ENCODE measurements around the gene CDC6.
"Not testable (repeated sequence)": the region's sequence is repeated elsewhere in the genome, so short reads cannot be mapped to it uniquely, and the experiment has no call there.

CDC6 gene

DNA sequence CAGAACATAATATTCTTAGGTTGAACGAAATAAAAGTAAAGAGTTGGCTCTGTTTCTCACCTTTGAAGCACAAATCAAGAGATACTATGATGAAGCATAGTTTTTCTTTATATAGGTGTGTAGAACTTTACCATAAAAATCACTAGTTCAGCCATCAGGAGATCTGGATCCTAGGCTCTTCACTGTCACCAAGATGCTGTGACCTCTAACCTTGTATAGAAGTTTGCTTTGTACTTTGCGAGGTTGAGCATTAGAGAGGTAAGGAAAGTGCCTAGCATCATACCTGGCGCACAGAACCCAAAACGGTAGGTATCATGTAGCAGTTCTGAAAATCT, 553 bp upstream of the CDC6 start:
- DNase-seq (ENCODE audit: low read depth in 2 of 2): no peak

DNA sequence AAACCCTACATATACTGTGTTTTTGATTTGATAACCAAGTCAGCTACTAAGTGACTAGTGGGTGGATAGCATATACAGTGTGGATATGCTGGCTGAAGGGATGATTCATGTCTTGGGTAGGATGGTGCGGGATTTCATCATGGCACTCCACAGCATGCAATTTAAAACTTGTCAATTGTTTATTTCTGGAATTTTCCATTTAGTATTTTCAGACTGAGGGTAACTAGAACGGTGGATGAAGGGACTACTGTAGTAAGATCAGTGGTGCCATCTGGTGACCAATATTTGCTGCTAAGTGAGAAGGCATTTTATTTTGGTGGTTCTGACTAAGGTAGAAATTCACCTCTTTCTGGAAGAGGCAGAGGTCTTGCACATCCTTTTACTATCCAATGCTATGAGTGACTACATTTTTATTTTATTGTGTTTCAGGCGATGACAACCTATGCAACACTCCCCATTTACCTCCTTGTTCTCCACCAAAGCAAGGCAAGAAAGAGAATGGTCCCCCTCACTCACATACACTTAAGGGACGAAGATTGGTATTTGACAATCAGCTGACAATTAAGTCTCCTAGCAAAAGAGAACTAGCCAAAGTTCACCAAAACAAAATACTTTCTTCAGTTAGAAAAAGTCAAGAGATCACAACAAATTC, 3.1 kb downstream of the CDC6 start:
- no peak for DNase-seq (ENCODE audit: low read depth in 2 of 2)

DNA sequence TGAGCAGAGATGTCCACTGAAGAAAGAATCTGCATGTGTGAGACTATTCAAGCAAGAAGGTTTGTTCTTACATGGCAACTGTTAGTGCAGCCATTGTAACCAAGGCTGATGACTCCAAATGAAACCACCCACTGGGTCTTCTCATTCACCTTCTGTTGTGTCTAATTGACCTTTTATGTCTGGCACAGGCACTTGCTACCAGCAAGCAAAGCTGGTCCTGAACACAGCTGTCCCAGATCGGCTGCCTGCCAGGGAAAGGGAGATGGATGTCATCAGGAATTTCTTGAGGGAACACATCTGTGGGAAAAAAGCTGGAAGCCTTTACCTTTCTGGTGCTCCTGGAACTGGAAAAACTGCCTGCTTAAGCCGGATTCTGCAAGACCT, 3.6 kb downstream of the CDC6 start:
- no peak for DNase-seq (ENCODE audit: low read depth in 2 of 2)

DNA sequence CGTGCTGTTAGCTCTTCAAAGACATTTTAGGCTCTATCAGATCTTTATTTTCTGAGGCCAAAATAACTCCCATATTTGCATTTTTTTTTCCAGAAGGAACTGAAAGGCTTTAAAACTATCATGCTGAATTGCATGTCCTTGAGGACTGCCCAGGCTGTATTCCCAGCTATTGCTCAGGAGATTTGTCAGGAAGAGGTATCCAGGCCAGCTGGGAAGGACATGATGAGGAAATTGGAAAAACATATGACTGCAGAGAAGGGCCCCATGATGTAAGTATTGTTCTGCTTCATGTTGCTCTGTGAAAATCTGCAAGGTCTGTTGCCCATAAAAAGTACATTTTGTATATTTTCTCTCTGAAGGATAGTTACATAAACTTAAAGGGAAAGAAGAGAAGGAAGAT, 5.7 kb downstream of the CDC6 start:
- no peak for DNase-seq (ENCODE audit: low read depth in 2 of 2)

DNA sequence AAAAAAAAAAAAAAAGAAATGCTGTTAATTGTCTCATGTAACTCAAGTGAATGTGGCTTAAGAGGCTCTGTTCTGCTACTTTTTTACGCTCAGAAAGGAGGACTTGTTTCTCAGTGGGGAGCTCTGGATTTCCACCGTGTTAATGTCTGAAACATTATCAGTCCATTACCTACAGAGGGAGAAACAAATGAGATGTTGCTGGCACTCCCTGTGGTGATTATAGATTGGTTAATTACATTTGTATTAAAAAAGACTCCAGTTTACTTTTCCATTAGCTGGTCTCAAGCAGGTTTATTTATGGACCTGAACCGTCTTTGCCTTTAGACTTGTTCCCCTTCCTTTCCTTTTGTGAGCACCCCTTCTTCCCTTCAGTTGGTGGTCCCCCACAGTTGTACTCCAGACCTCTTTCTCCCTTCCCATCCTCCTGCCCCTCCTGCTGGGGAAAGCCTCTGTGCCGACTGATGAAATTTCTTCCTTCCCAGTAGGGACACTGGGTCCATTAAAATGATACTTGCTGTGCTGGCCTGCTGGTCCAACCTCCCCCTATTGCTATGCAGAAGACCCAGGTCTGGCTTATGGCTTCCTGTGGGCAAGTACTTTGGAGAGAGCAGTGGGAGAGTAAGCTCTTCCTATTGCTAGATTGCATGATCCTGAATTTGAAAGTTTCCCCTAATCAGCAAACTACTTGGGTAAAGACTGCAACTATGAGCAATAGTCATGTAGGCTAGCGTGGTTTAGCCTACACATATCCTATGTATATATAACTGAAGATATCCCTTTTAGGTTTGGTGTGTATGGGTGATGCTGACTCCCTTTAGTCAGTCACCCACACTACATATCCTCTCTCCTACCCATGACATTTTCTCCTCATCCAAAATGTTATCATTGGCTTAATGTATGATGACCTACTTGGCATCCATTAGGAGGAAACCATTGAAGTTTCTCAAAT, 8.1 kb downstream of the CDC6 start:
- DNase-seq (ENCODE audit: low read depth in 2 of 2): no peak

DNA sequence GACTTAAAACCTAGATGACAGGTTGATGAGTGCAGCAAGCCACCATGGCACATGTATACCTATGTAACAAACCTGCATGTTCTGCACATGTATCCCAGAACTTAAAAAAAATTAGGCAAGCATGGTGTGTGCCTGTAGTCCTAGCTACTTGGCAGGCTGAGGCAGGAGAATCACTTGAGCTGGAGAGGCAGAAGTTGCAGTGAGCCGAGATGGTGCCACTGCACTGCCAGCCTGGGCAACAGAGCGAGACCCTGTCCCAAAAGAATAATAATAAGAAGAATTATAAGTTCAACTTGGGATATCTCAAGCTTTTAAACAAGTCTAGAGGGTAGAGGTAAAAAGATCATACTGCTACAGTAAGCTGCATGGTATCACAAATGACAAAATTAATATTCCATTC, 9.8 kb downstream of the CDC6 start:
- no peak for DNase-seq (ENCODE audit: low read depth in 2 of 2)

DNA sequence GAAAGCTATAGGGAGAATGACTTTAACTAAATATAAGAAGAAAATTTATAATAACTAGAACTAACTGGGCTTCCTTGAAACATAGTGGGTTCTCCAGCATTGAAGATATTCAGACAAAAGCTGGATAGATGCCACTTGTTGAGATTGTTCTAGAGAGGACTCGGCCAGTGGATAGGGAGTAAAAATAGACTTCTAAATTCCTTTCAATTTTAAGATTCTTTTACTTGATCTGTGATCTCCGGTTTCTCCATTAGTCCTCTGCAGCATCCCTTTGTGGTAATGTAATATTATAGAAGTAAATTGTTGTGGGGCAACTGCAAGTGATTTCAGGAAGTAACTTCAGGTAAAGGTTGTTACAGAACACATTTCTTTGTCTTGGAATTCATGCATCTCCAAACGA, 11.0 kb downstream of the CDC6 start:
- no peak for DNase-seq (ENCODE audit: low read depth in 2 of 2)

DNA sequence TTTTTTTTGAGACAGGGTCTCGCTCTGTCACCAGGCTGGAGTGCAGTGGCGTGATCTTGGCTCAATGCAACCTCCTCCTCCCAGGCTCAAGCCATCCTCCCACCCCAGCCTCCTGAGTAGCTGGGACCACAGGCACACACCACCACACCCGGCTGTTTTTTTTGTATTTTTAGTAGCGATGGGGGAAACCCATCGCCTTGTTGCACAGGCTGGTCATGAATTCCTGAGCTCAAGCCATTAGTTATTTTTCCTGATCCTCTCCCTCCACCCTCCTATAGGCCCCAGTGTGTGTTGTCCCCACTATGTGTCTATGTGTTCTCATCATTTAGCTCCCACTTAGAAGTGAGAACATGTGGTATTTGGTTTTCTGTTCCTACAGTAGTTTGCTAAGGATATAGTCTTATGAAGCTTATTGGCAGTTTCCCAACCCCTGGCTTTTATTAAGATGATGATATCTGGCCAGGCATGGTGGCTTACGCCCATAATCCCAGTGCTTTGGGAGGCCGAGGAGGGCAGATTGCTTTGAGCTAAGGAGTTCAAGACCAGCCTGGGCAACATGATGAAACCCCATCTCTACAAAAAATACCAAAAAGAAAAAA, 11.6 kb downstream of the CDC6 start:
- DNase-seq (ENCODE audit: low read depth in 2 of 2): not testable (repeated sequence)

DNA sequence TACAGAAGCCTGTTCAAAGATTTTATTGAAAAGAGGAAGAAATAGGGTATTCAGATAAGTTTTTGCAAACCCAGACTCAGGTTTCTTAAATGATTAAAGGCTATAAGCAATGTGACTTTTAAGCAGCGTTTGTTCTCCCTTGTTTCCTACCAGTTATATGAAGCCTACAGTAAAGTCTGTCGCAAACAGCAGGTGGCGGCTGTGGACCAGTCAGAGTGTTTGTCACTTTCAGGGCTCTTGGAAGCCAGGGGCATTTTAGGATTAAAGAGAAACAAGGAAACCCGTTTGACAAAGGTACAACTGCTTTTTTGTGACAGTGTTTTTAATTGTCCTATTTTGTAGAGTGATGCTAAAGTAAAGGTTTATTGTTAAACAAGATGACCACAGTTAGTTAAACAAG, 13.6 kb downstream of the CDC6 start:
- no peak for DNase-seq (ENCODE audit: low read depth in 2 of 2)

DNA sequence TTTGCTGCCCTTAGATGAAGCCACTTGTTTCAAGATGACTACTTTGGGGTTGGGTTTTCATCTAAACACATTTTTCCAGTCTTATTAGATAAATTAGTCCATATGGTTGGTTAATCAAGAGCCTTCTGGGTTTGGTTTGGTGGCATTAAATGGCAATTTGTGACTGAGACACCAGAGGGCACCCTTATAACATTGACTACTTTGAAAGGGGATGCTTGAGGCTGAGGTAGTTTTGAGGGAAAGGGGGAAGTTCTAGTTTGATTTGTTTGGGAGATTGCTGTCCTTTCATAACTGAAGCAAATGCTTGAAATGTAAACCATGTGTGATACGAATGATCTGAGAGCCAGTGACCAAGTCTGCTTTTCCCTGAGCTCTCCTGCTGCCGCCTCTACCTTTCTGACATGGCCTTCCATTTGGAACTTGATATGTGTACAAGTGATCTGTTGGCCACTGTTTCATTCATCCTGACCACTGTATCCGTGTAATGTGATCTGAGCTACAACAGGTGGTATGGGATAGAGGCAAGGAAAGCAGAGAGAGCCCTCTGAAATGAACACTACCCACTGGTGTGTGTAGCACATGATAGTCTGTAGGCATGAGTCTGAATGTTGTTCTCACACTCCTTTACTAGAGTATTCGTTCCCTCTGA, 15.5 kb downstream of the CDC6 start:
- DNase-seq (ENCODE audit: low read depth in 2 of 2): no peak

DNA sequence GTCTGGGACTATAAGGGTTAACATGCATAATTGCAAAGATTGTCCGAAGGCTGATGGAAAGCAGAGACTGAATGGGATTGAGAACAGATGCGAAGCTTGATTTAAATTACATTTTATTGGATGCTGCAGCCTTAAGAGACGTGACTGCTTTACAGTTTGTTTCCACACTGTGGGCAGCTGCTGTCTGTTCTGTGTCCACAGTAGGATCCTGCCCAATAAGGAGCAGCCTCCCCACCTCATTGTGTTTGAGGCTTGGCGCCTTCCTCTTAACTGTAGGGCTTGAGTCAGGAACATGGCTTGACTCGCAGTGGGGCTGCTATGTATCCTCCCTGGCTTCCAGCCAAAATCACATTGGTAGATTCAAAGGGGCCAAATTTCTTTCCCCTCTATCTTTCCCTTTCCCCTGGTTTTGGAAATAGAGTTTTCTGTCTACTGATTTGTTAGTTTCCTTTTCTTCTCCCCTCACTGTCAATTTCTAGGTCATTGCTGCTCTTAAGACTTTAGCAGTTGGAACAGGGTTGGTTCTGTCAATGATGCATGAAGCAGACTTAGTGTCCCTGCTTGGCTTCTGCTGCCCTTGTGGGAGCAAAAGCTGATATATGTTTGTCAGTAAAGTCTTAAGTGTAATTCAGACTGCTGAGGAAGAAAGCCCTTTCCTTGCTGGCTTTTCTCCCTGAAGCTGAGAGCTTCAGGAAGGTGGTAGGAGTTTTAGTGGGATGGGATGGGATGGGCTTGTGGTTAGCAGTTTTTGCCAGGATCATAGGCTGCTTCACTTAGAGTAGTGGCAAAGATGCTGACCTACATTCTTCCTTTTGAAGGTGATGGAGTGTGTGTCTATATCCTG, 16.3 kb downstream of the CDC6 start:
- no peak for DNase-seq (ENCODE audit: low read depth in 2 of 2)

DNA sequence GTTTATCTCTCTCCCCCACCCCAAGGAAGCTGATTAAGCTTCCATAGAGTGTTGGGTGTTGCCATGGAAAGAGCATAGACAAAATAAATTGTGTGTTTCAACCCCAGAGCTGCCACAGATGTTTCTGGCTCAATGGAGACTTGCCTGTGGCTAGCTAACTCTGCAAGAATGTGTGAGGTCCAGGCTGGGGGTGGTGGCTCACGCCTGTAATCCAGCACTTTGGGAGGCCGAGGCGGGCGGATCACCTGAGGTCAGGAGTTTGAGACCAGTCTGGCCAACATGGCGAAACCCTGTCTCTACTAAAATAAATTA, 16.8 kb downstream of the CDC6 start:
- DNase-seq (ENCODE audit: low read depth in 2 of 2): not testable (repeated sequence)

DNA sequence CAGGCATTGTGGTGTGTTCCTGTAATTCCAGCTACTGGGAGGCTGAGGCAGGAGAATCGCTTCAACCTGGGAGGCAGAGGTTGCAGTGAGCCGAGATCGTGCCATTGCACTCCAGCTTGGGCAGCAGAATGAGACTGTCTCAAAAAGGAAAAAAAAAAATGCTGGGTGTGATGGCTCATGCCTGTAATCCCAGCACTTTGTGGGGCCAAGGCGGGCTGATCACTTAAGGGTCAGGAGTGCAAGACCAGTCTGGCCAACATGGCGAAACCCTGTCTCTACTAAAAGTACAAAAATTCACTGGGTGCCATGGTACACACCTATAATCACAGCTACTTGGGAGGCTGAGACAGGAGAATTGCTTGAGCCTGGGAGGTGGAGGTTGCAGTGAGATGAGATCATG, 17.2 kb downstream of the CDC6 start:
- not testable (repeated sequence) for DNase-seq (ENCODE audit: low read depth in 2 of 2)

DNA sequence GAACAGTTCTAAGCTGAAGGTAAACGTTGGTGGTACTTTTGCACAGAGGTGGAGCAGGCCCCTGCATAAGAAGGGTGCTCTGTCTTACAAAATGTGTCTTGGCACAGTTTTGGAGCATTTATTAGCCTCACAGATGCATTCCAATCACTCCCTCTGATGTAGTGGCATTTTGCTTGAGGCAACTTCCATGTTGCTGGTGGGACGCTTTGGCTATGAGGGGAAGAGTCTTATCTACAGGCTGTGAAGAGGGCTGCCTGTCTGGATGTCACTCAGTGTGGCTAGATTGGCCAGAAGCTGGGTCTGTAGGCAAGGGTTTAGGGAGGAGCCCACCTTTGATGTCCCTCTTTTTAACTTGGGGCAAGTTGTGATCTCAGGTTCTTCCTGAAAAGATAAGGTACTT, 18.7 kb downstream of the CDC6 start:
- no peak for DNase-seq (ENCODE audit: low read depth in 2 of 2)

DNA sequence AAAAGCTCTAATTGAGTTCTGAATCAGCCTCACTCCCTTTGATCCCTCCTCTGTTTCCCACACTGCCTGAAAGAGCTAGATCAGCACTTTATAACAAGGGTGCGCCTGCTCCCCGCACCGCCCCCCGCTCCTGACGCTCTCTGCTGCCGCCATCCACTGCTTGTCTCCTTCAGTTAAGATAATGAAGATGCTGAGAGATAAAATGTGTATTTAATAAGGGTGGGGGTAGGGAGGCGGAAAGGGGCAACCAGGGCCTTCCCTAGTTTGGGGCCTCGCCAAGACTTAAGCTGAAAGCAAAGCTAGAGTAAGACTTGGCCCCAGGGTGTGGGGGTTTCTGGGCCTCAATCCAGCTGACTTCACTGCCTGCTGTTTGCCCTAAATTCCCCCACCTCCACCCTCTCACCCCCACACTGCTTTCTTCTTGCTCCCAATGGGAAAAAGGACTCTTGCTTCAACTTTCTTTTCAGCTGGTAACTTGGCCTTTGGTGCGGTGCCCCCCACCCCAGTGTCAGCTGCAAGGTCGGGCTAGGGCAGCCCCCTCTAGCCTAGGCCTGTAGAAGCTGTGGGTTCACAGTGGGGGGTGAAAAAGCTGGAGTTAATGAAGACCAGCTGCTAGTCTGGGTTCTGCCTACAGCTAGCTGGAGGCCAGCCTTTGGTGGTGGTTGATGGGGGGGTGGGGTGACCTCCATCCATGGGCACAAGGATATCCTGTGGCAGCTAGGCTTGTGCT, 19.5 kb downstream of the CDC6 start:
- DNase-seq (ENCODE audit: low read depth in 2 of 2): no peak

DNA sequence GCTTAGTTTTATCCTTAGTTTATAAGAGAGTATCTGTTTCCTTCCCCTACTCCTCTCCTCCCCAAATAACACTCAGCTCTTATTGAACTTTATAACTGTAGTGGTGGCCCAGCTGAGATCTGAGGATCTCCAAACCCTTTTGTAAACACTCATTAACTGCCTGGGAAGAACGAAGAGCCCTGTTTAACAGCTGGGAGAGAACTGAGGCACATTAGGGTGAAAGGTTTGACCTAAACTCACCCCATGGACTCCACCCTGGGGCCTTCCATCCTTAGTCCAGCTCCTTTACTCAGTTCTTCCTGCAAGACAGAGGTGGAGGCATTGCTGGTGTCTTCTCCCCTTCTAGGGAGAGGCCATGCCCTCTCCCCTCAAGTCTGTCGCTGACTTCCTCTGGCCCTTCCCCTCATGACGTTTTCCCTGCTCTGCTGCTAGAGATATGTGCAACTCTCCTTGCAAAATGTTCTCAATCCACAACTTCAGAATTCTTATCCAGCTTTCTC, 20.1 kb downstream of the CDC6 start:
- no peak for DNase-seq (ENCODE audit: low read depth in 2 of 2)

DNA sequence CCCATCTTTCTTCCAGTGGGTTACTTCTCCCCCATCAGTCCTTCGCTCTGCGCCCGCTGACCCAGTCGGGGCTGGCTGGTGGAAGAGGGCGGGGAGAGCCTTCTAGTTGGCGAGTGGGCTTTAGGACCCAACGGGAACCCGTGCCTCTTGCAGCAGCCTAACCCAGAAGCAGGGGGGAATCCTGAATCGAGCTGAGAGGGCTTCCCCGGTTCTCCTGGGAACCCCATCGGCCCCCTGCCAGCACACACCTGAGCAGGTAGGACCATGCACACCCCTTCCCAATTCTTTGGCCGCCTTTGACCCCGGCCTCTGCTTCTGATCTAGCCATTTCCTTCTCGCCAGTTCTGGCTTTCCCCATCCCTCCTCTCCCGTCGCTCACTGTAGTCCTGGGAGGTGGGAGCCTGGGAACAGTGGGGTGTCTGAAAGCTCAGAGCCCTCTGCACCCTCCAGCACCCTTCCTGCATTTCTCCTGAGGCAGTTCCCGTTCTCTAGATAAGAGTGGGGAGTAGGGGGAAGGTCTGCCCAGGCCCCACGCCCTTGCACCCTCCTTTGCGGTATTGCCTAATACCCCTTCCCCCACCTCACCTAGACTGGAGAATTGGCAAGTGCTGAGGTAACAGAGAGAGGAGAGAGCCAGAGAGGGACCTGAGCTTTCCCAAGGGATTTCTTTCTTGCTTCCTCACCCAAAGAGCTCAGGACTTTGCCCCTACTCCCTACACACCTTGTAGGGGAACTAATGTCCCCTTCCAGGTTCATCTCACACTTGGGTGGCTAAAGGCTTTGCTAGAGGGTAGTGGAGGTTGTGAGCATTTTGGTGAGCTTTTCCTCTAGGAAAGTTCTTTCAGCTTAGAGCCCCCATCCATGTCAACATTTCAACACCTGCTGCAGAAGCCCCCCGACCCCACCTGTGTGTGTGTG, 21.6 kb downstream of the CDC6 start, which contains the start of gene RARA:
RARA (plus strand) TSS at position 150 of the 918 bp plus-strand sequence. CDS start 22,039 bp downstream, outside the sequence.
- no peak for DNase-seq (ENCODE audit: low read depth in 2 of 2)

DNA sequence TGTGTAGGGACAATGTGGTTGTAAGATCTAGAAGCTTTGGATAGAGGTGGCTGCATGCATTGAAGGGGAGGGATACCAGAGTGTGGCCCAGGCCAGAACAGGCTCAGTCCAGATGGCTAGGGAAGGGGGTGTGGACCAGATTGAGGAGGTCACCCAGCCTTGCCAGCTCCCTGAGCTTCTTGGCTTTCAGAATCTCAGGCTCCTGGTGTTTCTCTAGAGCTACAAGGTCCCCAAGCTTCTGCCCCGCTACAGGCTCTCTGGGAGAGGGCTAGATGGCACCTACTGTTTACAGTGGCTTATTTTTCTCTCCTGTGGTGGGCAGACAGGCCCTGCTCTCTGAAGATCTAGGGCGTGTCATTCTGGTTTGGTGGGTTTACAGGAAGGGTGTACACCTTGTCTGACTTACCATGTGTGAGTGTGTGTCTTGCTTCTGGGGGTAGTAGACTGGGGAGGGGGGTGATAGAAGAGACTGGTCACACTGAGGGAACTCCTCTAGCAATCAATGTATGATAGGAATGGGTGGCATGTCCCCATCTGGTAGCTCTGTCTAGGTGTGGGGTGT, 22.4 kb downstream of the CDC6 start:
- DNase-seq (ENCODE audit: low read depth in 2 of 2): no peak

DNA sequence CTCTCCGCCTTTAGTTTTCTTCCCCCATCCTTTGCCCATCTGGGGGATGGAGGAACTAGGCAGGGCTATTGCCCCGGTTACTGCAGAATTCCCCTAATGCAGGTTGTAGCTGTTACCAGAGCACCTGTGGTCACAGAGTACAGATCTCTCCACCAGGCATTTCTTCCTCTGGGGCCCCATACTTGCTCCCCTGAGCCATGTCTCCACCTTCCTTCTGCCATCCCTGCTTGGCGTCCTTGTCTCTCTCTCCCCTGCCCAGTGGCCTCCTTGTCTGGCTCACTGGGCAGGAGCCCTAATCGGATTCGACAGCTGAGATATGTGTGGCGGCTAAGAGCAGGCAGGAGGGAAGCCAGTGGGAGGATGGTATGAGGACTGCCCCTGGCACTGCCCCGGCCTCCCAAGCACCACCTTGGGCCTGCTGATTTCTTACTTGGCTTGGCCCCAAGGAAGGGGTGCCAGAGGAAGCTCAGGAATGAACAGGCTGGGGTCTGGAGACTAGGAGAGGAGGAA, 23.3 kb downstream of the CDC6 start:
- DNase-seq (ENCODE audit: low read depth in 2 of 2): no peak

All from stimulated activated CD8-positive, alpha-beta memory T cell treated with anti-CD3 and anti-CD28 coated beads, Interleukin-7, amount 100 ng/mL, for 1 hour (primary cell).